ENCODE results near the gene PLEKHM2.
A peak's percentile ranks its signal among the peaks of the same experiment; 100 is the strongest.

Gene PLEKHM2

DNA sequence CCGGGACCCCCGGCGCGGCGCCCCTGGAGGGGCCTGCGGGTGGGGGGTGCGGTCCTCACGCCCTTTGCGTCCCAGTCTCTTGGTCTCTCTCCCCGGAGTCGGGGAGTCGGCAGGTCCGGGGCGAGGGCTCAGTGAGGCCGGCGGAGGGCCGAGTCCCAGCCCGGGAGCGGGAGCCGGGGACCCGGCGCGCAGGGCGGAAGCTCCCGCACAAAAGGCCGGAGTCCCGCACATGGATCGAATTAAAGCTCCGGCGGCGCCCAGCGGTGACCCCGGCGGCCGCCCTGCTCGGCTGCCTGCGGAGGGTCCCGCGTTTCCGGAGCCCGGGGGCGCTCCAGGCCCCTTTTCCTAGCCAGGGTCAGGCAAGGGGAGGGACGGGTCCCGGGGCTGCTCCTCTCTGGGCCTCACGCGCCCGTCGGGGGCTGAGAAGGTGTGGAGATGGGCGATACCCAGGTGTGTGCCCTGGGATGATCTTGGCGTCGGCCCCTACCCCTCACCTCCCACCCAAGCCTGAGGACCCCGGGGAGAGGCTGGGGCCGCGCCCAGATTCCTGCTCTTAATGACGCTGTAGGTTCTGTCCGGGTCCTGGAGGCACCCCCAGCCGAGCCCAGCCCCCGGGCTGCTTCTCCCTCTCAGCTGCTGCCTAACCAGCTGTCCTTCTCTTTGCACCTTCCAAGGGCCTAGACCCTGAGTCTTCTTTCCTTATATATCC is 75.0 kb downstream of the PLEKHM2 start:
- Histone ChIP-seq H3K9ac (peak overlapping the region; percentile 67), H3K27me3 (ENCODE audit: control insufficient read depth, insufficient read depth, low read length) (no peaks in the 10 kb centered on the region), H3K79me2 (no peaks in the 10 kb centered on the region), H3K27ac (peak overlapping the region; percentile 77), H3K4me1 (peaks cover 10% of the 10 kb centered on the region), H3K4me2 (ENCODE audit: low read length) (peak overlapping the region; percentile 51), H2AFZ (peak overlapping the region; percentile 69), H3K9me3 (ENCODE audit: control insufficient read depth, low read length) (no peaks in the 10 kb centered on the region), H3K36me3 (ENCODE audit: control insufficient read depth, insufficient read depth, low read length) (no peaks in the 10 kb centered on the region), H3K4me3 (ENCODE audit: low read depth, low read length) (peak overlapping the region; percentile 48)
- TF ChIP-seq, protein P1, sequence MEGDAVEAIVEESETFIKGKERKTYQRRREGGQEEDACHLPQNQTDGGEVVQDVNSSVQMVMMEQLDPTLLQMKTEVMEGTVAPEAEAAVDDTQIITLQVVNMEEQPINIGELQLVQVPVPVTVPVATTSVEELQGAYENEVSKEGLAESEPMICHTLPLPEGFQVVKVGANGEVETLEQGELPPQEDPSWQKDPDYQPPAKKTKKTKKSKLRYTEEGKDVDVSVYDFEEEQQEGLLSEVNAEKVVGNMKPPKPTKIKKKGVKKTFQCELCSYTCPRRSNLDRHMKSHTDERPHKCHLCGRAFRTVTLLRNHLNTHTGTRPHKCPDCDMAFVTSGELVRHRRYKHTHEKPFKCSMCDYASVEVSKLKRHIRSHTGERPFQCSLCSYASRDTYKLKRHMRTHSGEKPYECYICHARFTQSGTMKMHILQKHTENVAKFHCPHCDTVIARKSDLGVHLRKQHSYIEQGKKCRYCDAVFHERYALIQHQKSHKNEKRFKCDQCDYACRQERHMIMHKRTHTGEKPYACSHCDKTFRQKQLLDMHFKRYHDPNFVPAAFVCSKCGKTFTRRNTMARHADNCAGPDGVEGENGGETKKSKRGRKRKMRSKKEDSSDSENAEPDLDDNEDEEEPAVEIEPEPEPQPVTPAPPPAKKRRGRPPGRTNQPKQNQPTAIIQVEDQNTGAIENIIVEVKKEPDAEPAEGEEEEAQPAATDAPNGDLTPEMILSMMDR (IDR thresholded peaks at IDR 0.05) = no peak

DNA sequence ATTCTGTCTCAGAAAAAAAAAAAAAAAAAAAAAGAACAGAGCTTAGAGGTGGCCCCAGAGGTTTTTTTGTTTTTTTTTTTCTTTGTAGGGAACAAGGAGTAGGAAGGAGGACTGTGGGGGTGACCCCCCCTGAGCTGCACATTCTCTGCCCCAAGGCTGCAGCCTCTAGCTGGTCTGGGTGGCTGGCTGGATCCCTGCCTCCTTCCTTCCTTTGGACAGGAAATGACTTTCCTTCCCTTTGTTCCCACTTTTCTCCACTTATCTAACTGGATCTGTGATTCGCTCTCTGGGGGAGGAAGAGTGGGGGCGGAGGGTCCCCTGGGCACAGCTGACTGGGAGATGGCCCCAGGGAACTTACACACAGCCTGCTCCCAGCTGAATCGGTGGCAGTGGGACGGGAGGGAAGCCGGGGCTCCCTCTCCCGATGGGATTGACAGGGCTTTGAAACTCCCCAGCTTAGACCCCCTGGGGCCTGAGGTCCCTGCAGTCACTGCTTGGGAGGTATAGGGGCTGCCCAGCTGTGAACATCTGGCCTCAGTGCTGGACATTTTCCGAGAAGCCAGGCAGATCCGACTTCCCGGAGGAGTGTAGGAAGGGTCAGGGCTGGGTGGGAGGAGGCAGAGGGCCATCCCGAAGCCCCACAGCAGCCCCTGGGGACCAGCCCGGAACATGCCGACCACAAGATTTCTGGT is 76.5 kb downstream of the PLEKHM2 start:
- Histone ChIP-seq H3K4me1 (peaks cover 14% of the 10 kb centered on the region), H3K79me2 (no peaks in the 10 kb centered on the region), H3K36me3 (ENCODE audit: control insufficient read depth, insufficient read depth, low read length) (no peaks in the 10 kb centered on the region), H3K4me2 (ENCODE audit: low read length) (no peak overlapping the region), H2AFZ (no peak overlapping the region), H3K27ac (peak overlapping the region; percentile 77), H3K9ac (no peak overlapping the region), H3K9me3 (ENCODE audit: control insufficient read depth, low read length) (no peaks in the 10 kb centered on the region), H3K27me3 (ENCODE audit: control insufficient read depth, insufficient read depth, low read length) (no peaks in the 10 kb centered on the region), H3K4me3 (ENCODE audit: low read depth, low read length) (no peak overlapping the region)
- TF ChIP-seq, protein P1 (IDR thresholded peaks at IDR 0.05) = no peak

DNA sequence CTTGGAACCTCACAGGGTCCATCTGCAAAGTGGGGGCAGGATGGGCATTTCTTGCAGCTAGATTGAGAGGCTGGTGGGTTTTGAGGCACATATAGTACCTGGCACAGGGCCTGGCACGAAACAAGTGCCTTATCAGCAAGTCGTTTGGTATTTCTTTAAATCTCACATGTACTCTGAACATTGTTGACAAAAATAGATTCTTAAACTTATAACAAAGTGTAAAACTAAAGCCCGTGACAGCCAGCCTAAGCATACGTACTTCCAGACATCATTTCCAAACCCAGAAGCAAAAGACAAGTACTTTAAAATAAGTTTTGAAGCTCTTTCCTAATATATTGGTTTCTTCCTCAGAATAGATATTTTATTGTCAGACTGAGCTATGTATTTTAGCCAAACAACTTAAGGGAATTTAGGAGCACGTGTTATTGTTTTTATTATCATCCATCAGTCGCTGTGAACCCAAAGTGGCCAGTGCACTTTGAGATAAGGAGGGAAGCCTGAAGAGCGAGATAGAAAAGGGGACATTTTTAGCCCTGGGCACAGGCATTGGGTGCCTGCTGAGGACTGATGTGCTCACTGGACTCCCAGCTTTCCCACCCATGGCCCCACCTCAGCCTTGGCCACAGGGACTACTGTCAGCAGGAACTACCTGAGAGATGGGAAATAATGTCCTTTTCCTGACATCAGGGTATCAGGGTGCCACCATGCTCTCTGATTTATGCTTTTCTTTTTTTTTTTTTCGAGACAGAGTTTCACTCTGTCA is 77.4 kb downstream of the PLEKHM2 start:
- Histone ChIP-seq H3K27ac (peak overlapping the region; percentile 77), H3K36me3 (ENCODE audit: control insufficient read depth, insufficient read depth, low read length) (no peaks in the 10 kb centered on the region), H3K79me2 (no peaks in the 10 kb centered on the region), H3K9ac (no peak overlapping the region), H3K27me3 (ENCODE audit: control insufficient read depth, insufficient read depth, low read length) (no peaks in the 10 kb centered on the region), H3K4me2 (ENCODE audit: low read length) (no peak overlapping the region), H3K4me3 (ENCODE audit: low read depth, low read length) (no peak overlapping the region), H3K4me1 (peaks cover 14% of the 10 kb centered on the region), H3K9me3 (ENCODE audit: control insufficient read depth, low read length) (no peaks in the 10 kb centered on the region), H2AFZ (no peak overlapping the region)
- TF ChIP-seq, protein P1 (IDR thresholded peaks at IDR 0.05) = no peak

DNA sequence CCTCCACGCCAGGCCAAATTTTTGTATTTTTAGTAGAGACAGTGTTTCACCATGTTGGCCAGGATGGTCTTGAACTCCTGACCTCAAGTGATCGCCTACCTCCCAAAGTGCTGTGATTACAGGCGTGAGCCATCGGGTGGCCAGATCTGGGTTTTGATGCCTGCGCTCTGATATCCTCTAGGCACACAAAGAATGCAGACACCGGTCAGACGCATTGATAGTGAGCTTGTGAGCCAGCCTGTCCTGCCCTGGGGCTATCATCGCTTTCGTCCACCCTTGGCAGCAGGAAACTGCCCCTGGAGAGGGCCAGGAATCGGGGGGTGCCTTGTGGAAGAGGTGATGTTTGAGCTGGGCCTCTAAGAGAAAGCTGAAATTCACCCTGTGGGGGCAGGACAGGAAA is 78.4 kb downstream of the PLEKHM2 start:
- TF ChIP-seq, protein P1 (IDR thresholded peaks at IDR 0.05) = no peak
- Histone ChIP-seq H3K79me2 (no peaks in the 10 kb centered on the region), H3K36me3 (ENCODE audit: control insufficient read depth, insufficient read depth, low read length) (no peaks in the 10 kb centered on the region), H3K27ac (no peak overlapping the region), H3K27me3 (ENCODE audit: control insufficient read depth, insufficient read depth, low read length) (no peaks in the 10 kb centered on the region), H3K4me3 (ENCODE audit: low read depth, low read length) (no peak overlapping the region), H3K4me2 (ENCODE audit: low read length) (no peak overlapping the region), H2AFZ (no peak overlapping the region), H3K9me3 (ENCODE audit: control insufficient read depth, low read length) (no peaks in the 10 kb centered on the region), H3K9ac (no peak overlapping the region), H3K4me1 (peaks cover 14% of the 10 kb centered on the region)
